ENCODE results near the gene SLC43A2. TPM values are rescaled to one million over a fixed set of nuclear protein-coding genes. Genes with fewer than 3 reads are reported as not detected.

The SLC43A2 gene
- polyA plus RNA-seq, 1 of the 3 experiments (the other 2 are of a cell fraction) = 9.8 TPM

- Histone ChIP-seq H4K20me1 (ENCODE audit: insufficient read depth) (peaks cover 74% of the 10 kb centered on the region), H2AFZ (ENCODE audit: low read depth) (no peak overlapping the region), H3K9me2 (no peaks in the 10 kb centered on the region), H3K27ac (ENCODE audit: low read depth in 2 of 2, low read length in 1 of 2) (no peak overlapping the region), H3K9ac (no peak overlapping the region), H3K4me1 (ENCODE audit: control insufficient read depth in 1 of 2, insufficient read depth in 2 of 2, low read depth in 1 of 2, low read length in 1 of 2) (peaks cover 0 to 19% of the 10 kb centered on the region in 2 experiments; a peak in 1 of 4 replicates), H3K27me3 (ENCODE audit: insufficient read depth) (no peaks in the 10 kb centered on the region), H3K4me2 (no peak overlapping the region), H3K4me3 (ENCODE audit: low read depth in 2 of 2, low read length in 1 of 2) (no peak overlapping the region), H3F3A (replicated peaks; ENCODE audit: insufficient read depth) (no peaks in the 10 kb centered on the region), H3K9me3 (no peaks in the 10 kb centered on the region), H3K79me2 (ENCODE audit: insufficient read depth) (peaks cover 86% of the 10 kb centered on the region), H3K36me3 (replicated peaks in 1 of 2; ENCODE audit: control insufficient read depth in 1 of 2, insufficient read depth in 2 of 2, low read length in 1 of 2) (peaks cover 10 to 20% of the 10 kb centered on the region in 2 experiments)
- WGBS (ENCODE audit: low lambda C conversion rate) = 92% methylated on average over 19 of the region's 22 CpGs
- ChIA-PET POLR2A (no interaction called here), CTCF (interaction anchor here (1.5 kb wide), 1 partner anchor 112 kb away, joined by 3 read pairs; no protein-coding TSS in a partner anchor)
- DNase-seq = no peak
- no peak for TF ChIP-seq FOXJ3 (CRISPR knock-in tag; IDR thresholded peaks at IDR 0.05)
- TF ChIP-seq MXI1 (IDR thresholded peaks at IDR 0.05; ENCODE audit: low read depth, low read length) = no peak
- no peak for TF ChIP-seq SIN3A (IDR thresholded peaks at IDR 0.05; ENCODE audit: borderline replicate concordance, low read depth, low read length)
- TF ChIP-seq TAF1 (IDR thresholded peaks at IDR 0.05; ENCODE audit: borderline replicate concordance, low read depth, low read length) = no peak
- no peak for TF ChIP-seq REST (IDR thresholded peaks at IDR 0.05; ENCODE audit: low read depth, low read length)
- TF ChIP-seq GABPA (IDR thresholded peaks at IDR 0.05; ENCODE audit: low read depth) = no peak
- no peak for TF ChIP-seq EZH2phosphoT487 (IDR thresholded peaks at IDR 0.05; ENCODE audit: borderline replicate concordance, low read depth)
- TF ChIP-seq IRF3 (IDR thresholded peaks at IDR 0.05; ENCODE audit: low read depth, low read length) = no peak
- TF ChIP-seq RAD21 (IDR thresholded peaks at IDR 0.05; ENCODE audit: low read length) = no peak
- TF ChIP-seq NRF1 (IDR thresholded peaks at IDR 0.05; ENCODE audit: low read depth, low read length) = no peak
- no peak for TF ChIP-seq CTCF (IDR thresholded peaks at IDR 0.05)
- TF ChIP-seq CHD2 (IDR thresholded peaks at IDR 0.05; ENCODE audit: low read length, partially characterized antibody) = no peak
- no peak for TF ChIP-seq FOXM1 (IDR thresholded peaks at IDR 0.05; ENCODE audit: low read depth)
- TF ChIP-seq JUND (IDR thresholded peaks at IDR 0.05) = no peak
- TF ChIP-seq EP300 (IDR thresholded peaks at IDR 0.05; ENCODE audit: borderline replicate concordance in 1 of 2, low read depth in 1 of 2, low read length in 1 of 2) = no peak
- no peak for TF ChIP-seq TEAD4 (IDR thresholded peaks at IDR 0.05; ENCODE audit: borderline replicate concordance, insufficient read depth)
- no peak for TF ChIP-seq ZBTB33 (IDR thresholded peaks at IDR 0.05; ENCODE audit: borderline replicate concordance, low read depth)
Observed at GRCh38 chr17:1557355-1558095, 71.1 kb downstream of the SLC43A2 start.

All from SK-N-SH (cell line).